Measurements from ENCODE around the gene RHOBTB1.

RHOBTB1 gene

DNA sequence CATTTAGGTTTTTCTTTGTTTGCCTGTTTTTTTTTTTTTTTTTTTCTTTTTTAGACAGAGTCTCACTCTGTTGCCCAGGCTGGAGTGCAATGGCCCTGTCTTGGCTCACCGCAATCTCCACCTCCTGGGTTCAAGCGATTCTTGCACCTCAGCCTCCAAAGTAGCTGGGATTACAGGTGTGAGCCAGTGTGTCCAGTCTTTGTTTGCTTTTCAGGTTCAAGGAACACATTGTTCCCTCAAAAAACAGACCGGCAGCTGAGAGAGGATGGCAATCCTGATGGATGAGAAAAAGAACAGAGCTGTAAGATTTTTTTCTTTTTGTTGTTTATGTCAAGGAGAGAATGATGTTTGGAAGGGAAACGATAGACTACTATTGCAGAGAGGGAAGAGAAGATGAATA is 23.3 kb upstream of the RHOBTB1 start:
- Histone ChIP-seq H3K36me3 (ENCODE audit: low read depth) (no peaks in the 10 kb centered on the region), H3K27me3 (ENCODE audit: insufficient read depth, poor library complexity, severe bottlenecking) (no peaks in the 10 kb centered on the region), H3K4me1 (ENCODE audit: insufficient read depth, poor library complexity, severe bottlenecking) (peaks cover 29% of the 10 kb centered on the region), H3K4me3 (ENCODE audit: severe bottlenecking) (no peak overlapping the region), H3K9me3 (ENCODE audit: severe bottlenecking) (no peaks in the 10 kb centered on the region), H3K27ac (ENCODE audit: poor library complexity, severe bottlenecking) (no peak overlapping the region)
- DNase-seq (ENCODE audit: low spot score): no peak
- no peak for ATAC-seq (ENCODE audit: low read depth)
- TF ChIP-seq, protein P1, sequence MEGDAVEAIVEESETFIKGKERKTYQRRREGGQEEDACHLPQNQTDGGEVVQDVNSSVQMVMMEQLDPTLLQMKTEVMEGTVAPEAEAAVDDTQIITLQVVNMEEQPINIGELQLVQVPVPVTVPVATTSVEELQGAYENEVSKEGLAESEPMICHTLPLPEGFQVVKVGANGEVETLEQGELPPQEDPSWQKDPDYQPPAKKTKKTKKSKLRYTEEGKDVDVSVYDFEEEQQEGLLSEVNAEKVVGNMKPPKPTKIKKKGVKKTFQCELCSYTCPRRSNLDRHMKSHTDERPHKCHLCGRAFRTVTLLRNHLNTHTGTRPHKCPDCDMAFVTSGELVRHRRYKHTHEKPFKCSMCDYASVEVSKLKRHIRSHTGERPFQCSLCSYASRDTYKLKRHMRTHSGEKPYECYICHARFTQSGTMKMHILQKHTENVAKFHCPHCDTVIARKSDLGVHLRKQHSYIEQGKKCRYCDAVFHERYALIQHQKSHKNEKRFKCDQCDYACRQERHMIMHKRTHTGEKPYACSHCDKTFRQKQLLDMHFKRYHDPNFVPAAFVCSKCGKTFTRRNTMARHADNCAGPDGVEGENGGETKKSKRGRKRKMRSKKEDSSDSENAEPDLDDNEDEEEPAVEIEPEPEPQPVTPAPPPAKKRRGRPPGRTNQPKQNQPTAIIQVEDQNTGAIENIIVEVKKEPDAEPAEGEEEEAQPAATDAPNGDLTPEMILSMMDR (IDR thresholded peaks at IDR 0.05; ENCODE audit: poor library complexity, severe bottlenecking): no peak

DNA sequence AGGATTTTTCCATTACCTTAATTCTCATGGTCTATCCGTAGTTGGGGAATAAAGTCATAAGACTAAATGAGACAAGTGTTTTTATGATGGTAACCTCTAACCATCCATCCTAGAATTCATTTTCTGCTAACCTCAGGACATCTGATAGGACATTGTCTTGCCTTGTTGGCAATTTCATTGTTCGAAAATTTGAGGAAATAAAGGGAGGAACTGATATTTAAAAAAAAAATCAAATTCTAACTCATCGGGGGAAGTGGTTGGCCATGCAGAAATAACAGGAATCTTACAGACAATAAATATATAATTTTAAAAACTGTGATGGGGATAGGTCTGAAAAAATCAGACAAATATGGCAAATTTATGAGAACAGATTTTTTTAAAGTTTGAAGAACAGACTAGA is 21.7 kb upstream of the RHOBTB1 start:
- no peaks in the 10 kb centered on the region for H3K9me3 ChIP-seq (ENCODE audit: severe bottlenecking)
- no peaks in the 10 kb centered on the region for H3K36me3 ChIP-seq (ENCODE audit: low read depth)
- peaks cover 29% of the 10 kb centered on the region for H3K4me1 ChIP-seq (ENCODE audit: insufficient read depth, poor library complexity, severe bottlenecking)
- H3K27ac ChIP-seq (ENCODE audit: poor library complexity, severe bottlenecking): peak overlapping the region; percentile 91
- H3K27me3 ChIP-seq (ENCODE audit: insufficient read depth, poor library complexity, severe bottlenecking): no peaks in the 10 kb centered on the region
- ATAC-seq (ENCODE audit: low read depth) (no peak), DNase-seq (ENCODE audit: low spot score) (no peak)
- TF ChIP-seq, protein P1 (IDR thresholded peaks at IDR 0.05; ENCODE audit: poor library complexity, severe bottlenecking): no peak
- H3K4me3 ChIP-seq (ENCODE audit: severe bottlenecking): no peak overlapping the region

DNA sequence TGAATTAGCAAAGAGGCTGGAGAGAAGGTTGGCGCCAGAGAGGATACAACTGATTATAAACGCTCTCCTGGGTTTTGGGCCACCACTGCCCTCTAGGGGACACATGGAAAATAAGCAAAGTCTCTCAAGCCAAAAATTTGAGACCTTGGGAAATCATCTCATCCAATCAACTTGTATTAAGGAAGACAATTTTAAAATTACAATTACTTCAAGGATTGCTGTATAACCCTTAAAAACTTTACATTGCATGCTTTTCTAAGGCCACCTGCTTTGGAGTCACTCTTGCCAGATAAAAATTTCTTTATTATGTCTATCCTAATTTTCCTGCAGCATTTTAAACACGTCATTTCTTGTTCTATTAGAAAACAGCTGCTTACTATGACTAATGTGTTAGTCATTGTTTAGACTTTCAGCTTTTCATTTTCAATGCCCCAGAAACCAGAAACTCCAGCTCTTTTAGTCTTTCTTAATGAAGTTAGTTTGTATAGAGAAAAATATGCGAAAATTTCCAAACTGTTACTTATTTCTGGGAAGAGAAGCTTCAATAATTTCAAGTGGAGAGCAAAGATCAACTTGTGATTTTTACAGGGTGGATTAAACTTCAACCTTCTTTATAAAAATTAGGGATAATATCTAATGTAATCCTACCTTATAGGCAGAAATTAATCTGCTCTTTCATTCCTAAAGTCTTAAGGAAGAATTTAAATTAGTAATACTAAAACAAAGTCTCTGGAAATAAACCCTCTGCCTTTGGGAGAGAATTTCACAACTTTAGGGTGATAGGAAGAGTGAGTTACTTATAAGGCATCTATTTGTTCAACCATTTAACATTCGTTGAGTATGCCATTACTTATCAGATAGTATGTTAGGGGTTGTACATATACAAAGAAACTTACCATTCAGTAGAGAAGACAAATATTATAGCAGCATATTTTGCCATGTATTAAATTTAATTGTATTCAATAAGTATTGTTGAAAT is 20.6 kb upstream of the RHOBTB1 start:
- TF ChIP-seq, protein P1 (IDR thresholded peaks at IDR 0.05; ENCODE audit: poor library complexity, severe bottlenecking): peak; percentile 96
- H3K4me3 ChIP-seq (ENCODE audit: severe bottlenecking): no peak overlapping the region
- H3K27me3 ChIP-seq (ENCODE audit: insufficient read depth, poor library complexity, severe bottlenecking): no peaks in the 10 kb centered on the region
- H3K9me3 ChIP-seq (ENCODE audit: severe bottlenecking): no peaks in the 10 kb centered on the region
- no peaks in the 10 kb centered on the region for H3K36me3 ChIP-seq (ENCODE audit: low read depth)
- ATAC-seq (ENCODE audit: low read depth) (peak; percentile 65), DNase-seq (ENCODE audit: low spot score) (no peak)
- peak overlapping the region; percentile 91 for H3K27ac ChIP-seq (ENCODE audit: poor library complexity, severe bottlenecking)
- peaks cover 29% of the 10 kb centered on the region for H3K4me1 ChIP-seq (ENCODE audit: insufficient read depth, poor library complexity, severe bottlenecking)

DNA sequence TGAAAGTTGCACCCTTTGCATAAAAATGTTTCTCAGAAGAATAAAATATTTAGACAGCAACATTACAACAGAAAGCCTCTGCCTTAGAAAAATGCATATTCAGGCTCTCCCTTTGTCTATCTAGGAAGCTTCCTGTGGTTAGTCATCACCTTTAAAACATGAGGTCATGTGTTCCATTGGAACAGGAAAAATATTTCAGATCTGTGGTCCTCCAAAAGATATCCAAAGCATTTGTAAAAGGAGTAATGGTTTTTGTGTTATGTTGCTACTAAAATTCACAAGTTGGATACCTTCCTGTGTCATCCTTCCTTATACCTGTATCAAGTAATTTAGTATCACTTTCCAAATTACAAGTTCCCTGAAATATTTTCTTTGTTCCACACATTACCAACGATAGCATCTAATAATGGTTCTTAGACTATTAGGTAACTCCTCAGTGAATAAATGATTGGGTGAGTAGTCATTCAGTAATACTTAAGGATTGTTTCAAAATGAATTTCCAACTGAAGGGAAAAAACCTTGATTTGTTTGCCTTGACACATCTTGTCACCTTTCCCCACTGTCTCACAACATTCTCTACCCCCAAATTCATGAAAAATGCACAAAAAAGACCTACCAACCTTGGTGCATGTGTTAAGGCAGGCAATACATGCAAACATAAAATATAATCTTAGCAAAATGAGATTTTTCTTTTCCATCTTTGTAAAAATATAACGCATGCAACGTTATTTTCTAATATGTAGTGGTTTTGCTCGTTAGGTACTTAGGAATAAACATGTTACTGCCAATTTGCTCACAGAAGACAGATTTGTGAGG is 19.7 kb upstream of the RHOBTB1 start:
- TF ChIP-seq, protein P1 (IDR thresholded peaks at IDR 0.05; ENCODE audit: poor library complexity, severe bottlenecking): no peak
- Histone ChIP-seq H3K9me3 (ENCODE audit: severe bottlenecking) (no peaks in the 10 kb centered on the region), H3K27ac (ENCODE audit: poor library complexity, severe bottlenecking) (peak overlapping the region; percentile 91), H3K4me3 (ENCODE audit: severe bottlenecking) (no peak overlapping the region), H3K27me3 (ENCODE audit: insufficient read depth, poor library complexity, severe bottlenecking) (no peaks in the 10 kb centered on the region), H3K36me3 (ENCODE audit: low read depth) (no peaks in the 10 kb centered on the region), H3K4me1 (ENCODE audit: insufficient read depth, poor library complexity, severe bottlenecking) (peaks cover 33% of the 10 kb centered on the region)
- DNase-seq (ENCODE audit: low spot score) (no peak), ATAC-seq (ENCODE audit: low read depth) (peak; percentile 79)
